Choroid plexus epithelial cell (primary cell): Measurements from ENCODE around the gene TRMT2A.

Source experiments
- DNase-seq: peaks from one replicate; pipeline ENCODE4 v3.0.0-alpha.2; 2010; ENCODE audit warnings: low read depth
- H3K4me3 ChIP-seq: 2 replicates; pipeline ENCODE4 v1.5.1; 2011; ENCODE audit warnings: low read depth, mild to moderate bottlenecking, control low read depth, low read length, moderate library complexity
- TF ChIP-seq, protein P1 (sequence below): conservative IDR thresholded peaks from 2 replicates; pipeline ENCODE4 v1.5.1; 2011; ENCODE audit warnings: low read depth, mild to moderate bottlenecking, control low read depth, inconsistent platforms, low read length, moderate library complexity

The TRMT2A gene

DNA sequence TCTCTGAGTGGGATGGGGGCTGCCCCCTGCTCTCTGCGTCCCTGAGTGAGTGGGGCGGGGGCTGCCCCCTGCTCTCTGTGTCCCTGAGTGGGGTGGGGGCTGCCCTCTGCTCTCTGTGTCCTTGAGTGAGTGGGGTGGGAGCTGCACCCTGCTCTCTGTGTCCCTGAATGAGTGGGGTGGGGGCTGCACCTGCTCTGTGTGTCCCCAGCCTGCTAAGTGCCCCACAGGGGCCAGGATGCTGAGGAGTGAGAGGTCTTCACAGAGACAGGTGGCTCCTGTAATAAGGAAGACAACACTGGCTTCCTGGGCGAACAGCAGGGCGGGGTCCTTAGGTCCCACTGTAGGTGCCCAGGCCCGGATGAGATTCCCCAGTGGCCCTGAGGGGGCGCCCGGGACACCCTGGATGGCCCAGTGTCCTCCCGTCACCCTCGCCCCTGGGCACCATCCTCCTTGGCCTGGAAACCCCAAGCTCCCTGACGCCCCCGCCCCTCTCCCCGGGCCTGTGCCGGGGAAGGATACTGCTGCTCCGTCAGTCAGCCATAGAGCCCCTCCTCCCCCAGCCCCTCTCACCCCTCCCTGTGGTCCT is 37.7 kb upstream of the TRMT2A start:
- no peak for DNase-seq
- TF ChIP-seq, protein P1, sequence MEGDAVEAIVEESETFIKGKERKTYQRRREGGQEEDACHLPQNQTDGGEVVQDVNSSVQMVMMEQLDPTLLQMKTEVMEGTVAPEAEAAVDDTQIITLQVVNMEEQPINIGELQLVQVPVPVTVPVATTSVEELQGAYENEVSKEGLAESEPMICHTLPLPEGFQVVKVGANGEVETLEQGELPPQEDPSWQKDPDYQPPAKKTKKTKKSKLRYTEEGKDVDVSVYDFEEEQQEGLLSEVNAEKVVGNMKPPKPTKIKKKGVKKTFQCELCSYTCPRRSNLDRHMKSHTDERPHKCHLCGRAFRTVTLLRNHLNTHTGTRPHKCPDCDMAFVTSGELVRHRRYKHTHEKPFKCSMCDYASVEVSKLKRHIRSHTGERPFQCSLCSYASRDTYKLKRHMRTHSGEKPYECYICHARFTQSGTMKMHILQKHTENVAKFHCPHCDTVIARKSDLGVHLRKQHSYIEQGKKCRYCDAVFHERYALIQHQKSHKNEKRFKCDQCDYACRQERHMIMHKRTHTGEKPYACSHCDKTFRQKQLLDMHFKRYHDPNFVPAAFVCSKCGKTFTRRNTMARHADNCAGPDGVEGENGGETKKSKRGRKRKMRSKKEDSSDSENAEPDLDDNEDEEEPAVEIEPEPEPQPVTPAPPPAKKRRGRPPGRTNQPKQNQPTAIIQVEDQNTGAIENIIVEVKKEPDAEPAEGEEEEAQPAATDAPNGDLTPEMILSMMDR, result peak; percentile 7

GRCh38 chr22:20153945-20154344 is 36.9 kb upstream of the TRMT2A start:
- DNase-seq, result peak; percentile 22
- TF ChIP-seq, protein P1, result peak; percentile 10
- no peak overlapping the region for H3K4me3 ChIP-seq

More for the DNA sequence above, 37.7 kb upstream of the TRMT2A start:
- H3K4me3 ChIP-seq, result no peak overlapping the region

DNA sequence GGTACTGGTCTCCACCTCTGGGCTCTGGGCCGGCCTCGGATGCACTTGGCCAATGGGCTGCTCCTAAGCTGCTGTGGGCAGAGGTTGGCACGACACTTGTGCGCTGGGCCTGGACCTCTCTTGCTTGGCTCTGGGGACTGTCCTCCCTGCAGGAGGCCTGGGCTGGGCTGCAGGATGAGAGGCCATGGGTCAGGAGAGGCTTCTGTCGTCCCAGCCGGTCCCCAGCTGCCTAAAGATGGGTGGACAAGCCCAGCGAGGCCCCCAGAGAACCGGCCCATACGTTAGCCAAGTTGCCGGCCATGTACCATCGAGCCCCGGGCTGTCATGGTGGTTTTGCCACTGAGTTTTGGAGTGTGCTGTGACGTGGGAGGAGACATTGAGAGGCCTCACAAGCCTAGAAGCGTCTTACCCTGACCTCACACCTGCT is 35.5 kb upstream of the TRMT2A start:
- DNase-seq, result no peak
- TF ChIP-seq, protein P1, result no peak
- no peak overlapping the region for H3K4me3 ChIP-seq

GRCh38 chr22:20151276-20151588 is 34.2 kb upstream of the TRMT2A start:
- H3K4me3 ChIP-seq, result no peak overlapping the region
- DNase-seq, result no peak
- TF ChIP-seq, protein P1, result no peak

- TF ChIP-seq, protein P1, result no peak
- no peak for DNase-seq
- no peak within 1 kb of the TSS for H3K4me3 ChIP-seq
Measured at GRCh38 chr22:20150381-20151275, 33.6 kb upstream of the TRMT2A start, which contains the start of gene CCDC188. TSS of gene CCDC188 (minus strand) at chr22:20151055. CDS start at chr22:20150986, 69 bp downstream.

GRCh38 chr22:20149257-20150250 is 32.5 kb upstream of the TRMT2A start:
- TF ChIP-seq, protein P1, result no peak
- DNase-seq, result no peak

More at GRCh38 chr22:20149257-20150250, 32.5 kb upstream of the TRMT2A start:
- no peak overlapping the region for H3K4me3 ChIP-seq
